GM21381 (cell line): ENCODE data around the gene MAP3K20.
A peak's percentile ranks its signal among the peaks of the same experiment; 100 is the strongest.

Source experiments
- ATAC-seq: cut with Tn5 transposase; IDR thresholded peaks from one replicate; pipeline ENCODE4 v1.9.1; 2021; ENCODE audit warnings: mild to moderate bottlenecking, moderate library complexity; ENCODE audit not compliant: unreplicated experiment

Gene MAP3K20

DNA sequence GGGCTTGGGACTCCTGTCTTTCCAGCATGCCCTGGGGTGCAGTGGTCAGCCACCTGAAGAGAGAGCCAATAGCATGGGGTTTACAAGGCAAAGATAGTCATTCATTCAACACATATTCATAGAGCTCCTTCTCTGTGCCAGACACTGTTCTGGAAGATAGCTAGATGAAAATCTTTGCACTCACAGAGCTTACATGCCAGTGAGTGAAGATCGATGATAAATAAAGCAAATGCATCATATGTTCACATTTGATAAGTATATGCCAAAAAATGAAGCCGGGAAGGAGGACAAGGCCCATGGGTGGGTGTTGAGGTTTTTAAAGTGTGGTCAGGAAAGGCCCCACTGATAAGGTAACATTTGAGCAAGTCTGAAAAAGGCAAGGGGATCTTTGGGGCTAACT is 148.2 kb downstream of the MAP3K20 start:
- no peak for ATAC-seq

DNA sequence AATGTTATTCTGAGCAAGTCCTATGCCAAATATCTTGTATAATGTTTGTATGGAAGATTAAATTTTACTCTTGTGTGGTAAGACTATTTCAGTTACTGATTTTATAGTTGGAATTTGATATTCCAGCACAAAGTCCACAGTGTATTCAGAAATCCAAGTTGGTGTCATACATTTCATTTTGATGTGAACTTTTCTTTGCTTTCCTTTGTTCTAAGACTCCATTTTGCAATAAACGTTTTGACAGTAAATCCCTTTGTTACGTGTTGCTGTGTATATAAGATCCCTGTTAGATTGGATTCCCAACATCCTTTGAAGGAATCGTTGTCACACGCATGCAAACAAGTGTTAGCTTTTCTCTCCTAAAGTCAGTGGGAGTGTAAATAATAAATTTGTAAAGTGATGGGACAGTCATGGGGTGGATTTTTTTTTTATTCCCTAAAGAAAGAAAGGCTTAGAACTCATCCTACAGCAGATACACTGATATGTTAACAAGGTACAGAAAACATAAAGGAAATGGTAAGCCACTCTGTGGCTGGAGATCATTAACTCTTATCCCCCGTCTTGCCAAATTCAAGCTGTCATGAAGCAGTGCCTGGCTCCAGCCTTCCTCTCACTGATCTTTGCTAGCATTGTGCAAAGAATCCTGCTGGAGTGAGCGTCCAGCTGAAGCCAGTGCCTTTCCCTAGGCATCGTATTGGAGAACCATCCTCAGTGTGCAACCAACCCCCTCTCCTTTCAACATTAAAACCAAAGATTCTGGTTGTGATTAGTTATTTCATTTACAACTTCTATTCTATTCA is 151.5 kb downstream of the MAP3K20 start:
- no peak for ATAC-seq

DNA sequence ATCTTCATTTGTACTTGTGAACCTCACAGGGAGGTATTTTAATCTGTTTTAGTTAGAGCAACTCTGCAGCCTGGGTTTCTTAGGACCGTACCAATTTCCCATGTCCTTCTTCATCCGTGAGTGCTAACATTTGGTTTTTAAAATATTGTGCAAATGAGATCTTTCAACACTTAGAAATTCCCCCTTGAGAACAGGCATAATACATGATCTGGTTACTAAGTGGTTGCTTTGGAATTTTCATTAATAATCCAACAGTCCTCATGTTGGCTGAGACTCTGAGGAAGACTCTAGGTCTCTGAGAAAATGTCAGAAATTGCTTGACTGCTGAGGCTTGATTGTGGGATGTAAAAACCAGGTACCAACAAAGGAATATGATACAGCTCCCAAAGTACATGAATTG is 153.4 kb downstream of the MAP3K20 start:
- ATAC-seq: no peak

DNA sequence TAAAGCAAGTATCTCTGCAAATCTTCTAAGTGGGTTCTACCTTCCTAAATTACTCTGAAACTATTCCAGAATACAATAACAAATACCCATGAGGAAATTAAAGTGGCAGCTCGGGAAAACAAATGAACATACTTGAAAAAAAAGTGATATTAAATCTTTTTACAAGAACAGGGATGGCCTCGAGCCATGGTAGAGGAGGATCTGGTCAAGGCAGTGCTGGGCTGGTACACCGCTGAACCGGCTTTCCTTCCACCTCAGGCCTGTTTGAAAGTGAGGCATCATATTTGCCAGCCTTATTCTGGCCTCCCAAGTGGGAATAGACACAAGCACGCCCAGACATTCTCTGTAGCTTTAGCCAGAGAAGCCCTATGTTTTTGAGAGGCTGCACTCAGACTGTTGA is 154.5 kb downstream of the MAP3K20 start:
- no peak for ATAC-seq

DNA sequence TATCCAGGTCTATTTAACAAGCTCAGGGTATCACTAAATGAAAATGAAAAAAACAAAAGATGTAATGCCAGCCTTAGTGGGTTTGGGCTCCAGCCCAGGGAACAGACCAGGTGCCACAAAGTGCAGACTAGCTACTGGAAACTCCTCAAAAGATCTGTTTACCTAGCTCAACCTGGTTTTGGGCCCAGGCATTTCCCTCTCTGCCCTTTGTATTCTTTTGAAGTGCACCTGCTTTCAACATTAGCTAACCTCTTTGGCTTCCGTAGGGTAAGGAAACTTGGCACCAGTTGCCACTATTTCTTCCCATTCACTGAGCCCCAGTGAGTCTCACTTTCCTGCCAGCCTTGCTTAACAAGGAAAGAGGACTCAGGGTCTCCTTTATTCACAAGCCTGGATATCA is 155.4 kb downstream of the MAP3K20 start:
- no peak for ATAC-seq

DNA sequence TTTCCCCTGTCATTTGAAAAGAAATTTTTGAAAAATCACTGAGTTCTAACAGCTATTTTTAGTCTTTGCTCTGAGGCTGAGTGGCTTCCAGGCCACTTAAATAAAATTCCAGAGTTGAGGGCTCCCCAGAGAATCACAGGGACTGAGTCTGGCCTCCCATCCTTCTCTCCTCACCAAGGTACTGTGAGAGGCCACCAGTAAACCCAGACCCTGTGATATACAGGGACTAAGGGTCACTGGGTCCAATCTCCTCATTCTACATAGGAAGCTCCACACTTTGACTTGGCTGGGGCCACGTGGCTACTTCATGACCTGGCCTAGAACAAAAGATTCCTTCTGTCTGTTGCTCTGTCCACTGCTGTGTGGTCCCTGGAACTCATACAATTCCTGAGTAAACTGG is 155.8 kb downstream of the MAP3K20 start:
- ATAC-seq: no peak

DNA sequence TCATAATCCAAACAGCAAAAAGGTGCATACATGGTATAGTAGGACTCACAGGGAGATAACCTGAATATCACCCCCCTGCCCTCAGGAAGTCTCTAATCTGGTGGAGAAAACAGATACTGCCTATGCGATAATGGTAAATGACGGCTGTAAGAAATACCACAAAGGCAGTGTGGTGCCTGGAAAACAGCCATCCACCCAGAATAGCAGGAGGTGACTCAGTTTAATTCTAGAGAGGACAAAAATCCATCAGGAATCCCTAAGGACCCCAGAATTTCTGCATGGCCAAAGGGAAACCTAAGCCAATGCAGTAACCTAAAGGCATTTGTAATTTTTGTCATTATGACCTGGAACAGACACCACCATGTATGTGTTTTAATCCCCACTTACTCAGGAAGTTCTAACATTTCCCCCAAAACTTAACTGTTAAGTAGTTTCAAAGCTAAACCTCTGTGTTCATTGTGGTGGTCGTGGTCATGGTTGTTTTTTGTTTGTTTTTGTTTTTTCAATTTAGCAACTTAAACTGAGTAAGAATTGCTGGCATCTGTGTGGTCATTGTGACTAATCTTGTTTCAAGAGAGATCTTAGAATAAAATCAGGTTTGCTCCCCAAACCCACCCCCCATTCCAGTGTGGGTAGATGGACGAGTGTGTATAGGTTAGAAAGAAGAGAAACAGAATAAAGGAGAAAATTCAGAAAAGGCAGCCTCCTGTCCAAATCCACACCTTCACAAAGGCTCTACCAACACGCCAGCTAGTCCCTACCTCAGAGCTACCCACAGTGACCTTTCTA is 157.5 kb downstream of the MAP3K20 start:
- no peak for ATAC-seq

DNA sequence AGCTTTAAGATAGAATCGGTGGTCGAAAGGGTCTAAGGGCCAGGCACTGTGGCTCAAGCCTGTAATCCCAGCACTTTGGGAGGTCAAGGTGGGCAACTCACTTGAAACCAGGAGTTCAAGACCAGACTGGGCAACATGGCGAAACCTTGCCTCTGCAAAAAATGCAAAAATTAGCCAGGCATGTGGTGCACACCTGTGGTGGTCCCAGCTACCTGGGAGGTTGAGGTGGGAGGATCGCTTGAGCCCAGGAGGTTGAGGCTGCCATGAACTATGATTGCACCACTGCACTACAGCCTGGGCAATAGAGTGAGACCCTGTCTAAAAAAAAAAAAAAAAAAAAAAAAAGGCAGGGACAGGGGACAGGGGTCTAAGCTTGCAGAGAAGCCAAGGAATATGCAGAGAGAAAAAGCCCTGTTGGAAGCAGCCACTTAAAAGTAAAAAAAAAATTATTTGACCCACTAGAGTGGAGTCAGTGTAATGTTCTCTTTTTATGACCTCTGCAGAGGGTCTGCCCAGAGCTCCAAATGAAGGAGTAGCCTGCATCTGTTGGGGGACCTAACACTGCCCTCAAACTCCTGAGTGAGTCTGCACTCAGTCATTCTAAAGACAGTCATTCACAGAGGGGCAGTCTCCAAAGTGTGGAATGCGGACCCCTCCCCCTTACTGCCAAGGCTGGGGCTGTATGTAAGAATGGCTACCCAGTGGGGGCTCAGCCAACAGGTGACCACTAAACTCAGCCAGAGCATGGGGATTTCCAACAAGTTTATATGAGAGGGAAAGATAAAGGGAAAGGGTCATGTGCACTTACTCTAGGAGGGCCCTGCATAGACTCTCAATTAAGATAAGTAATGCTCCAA is 160.5 kb downstream of the MAP3K20 start:
- ATAC-seq: no peak

DNA sequence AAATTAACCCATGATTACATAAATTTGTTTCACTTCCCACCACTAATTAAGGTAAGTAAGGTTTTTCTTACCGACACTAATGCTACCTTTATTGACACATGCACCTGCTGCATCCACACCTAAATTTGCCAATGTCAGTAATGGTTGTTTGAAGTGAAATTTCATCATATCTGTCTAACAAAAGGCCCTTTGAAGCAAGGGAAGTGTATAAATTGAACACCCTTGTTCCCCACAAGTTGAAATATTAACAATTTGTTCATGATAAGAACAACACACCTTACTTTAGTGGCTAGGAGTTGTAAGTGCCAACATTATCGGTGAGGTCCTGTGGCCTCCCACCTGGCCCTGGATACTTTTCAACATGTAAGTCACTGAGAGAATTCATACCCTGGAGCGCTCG is 162.7 kb downstream of the MAP3K20 start:
- ATAC-seq: no peak

DNA sequence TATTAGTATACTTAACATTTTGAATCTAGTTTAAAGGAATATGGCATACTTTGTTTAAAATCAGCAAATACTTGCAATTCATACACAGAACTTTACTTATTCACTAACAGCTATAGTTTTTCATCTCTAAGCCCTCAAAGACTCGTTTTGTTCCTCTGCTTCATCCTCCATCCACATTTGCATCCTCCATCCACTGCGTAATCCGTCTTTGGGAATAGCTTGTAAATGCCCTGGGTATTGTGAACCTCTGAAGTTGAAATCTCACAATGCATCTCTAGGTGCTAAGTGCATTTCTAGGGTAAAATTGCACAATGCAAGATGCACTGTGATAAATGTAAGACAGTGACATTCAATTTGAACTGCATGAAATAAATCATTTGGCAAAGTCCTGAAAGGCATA is 163.2 kb downstream of the MAP3K20 start:
- ATAC-seq: no peak

DNA sequence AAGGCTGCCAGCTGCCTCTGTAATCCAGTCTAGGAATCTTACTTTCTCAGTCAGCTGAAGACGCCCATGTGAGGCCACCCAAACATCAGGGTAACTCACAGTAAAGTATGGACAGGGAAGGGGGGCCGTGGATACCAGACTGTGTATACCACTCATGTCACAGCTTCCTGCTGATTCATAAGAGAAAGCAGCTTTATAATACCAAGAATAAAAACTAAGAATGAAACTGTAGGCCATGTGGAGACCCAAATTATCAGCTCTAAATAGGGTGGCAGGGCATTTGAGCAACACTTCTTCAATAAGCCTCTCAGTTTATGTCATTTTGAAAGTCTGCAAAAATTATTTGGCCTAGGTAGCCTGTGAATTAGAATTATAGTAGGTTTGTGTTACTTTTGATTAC is 164.0 kb downstream of the MAP3K20 start:
- ATAC-seq: peak; percentile 95

DNA sequence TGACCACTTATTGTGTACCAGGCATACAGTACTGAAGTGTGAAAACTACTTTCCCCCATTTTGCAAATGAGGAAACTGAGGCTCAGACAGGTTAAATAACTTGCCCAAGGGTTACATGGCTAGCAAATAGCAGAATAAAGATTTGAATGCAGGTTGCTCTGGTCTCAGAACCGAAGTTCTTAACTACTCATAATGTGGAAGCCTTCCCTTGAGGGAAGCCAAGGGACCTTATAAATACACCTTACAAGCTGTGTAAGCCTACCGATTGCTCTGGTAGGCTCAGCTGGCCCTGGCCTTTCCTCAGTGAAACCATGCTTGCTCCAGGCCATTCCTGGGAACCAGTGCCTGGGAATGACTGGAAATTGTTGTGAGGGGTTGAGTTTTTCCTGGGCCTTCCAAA is 164.4 kb downstream of the MAP3K20 start:
- ATAC-seq: peak; percentile 11

DNA sequence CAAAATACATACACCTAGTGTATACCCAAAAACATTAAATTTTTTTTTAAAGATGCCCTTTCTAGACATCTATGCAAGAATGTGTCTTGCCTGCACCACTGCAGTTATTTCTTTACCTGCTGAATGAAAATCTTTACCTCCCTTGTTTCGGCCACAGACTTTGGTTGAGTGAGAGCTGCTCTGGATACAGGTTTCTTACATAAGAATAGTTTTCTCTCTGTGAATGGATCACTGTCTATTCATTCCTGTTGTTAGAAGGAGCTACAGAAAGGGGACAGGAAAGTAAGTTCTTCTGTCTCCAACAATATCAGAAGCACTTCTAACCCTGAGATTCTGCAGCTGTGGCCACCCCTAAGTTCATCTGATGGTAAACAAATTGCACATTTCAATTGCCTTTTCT is 166.0 kb downstream of the MAP3K20 start:
- no peak for ATAC-seq

DNA sequence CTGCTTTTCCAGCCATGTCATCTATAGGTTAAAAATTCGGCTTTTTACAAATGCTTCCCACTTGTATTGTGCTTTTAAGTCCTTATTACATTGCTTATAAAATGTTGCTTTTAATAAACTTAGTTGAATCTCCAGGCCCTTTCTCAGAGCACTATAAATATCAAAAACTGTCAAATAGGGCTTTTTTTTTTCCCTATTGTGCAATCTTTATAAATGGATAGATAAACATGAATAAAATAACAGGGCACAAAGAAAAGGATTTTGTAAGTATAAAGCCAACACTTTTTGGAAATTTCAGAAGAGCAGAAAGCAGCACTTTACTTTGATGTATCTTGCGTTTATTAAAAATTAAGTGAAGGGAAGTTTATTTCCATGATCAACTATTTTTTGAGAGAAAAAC is 171.5 kb downstream of the MAP3K20 start:
- no peak for ATAC-seq

DNA sequence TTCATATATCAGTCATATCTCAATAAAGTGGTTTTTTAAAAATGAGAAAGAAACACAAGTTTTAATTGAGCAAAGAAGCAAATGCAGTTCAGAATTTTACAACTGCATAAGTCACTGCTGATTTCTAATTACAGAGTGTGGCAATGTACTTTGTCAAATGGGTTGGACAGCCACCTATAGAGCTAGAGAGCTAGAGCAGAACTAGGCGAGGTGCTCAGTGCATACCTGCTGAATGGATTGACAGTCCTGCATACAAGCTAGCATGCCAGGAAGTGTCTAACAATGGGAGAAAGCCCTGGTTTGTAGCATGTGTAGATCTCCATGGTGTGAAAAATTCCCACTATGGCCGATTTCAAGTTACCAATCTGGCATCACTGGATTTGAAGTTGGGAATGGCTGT is 172.7 kb downstream of the MAP3K20 start:
- ATAC-seq: no peak

DNA sequence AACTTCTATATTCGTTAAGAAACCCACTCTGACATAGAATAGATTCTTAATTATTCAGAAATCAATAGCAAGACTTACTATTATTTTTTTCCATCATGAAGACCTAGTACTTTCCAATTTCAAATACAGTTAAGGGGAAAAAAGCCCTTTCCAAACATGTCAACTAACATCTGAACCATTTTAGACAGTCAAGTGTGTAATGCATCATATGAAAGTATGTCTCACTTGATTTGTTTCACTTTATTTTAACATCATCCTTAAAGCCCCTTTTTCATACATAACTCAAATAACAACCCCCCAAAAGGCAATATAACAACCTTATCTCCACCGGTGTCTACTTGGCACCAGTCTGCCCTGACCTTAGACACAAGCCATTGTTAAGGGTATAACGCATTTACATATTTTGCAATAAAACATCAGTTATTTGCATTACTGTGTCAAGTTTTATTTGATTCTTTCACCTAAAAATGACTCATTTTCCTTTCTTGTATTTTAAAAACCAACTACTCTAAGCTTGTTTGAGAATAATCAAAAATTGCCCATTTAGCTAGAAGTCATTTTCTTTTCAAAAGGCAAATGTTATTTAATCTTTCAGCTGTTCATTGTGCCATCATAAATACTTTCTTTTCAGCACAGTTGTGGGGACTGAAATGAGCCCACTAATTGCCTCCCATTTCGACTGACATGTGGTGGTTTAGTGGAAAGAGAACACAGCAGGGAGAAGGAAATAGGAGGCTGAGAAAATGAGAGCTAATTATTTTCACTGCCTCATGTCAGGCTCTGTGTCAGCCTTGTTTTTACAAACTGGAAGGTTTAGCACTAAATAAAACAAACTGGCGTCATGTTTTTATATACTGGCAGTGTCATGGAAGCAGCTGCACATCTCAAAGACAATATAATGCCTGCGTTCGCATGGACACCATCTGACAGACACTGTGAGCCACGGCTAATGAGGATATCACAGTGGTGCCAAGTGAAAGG is 174.3 kb downstream of the MAP3K20 start:
- no peak for ATAC-seq

DNA sequence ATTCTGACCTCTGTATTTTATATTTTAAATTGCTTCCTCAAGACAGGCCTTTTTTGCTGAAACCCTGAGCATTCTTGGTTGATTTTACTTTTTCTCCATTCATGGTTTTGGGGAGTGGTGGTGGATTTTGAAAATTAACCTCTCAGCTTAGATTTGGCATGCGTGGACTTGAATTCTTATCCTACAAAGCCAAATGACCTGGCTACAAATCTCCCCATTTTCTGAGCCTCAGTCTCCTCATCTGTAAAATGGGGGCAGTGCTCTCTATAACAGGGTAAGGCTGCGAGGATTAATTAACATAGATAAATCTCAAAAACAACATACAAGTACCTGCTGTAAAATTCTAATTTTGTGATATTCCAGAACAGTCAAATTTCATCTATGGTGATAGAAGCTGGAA is 175.6 kb downstream of the MAP3K20 start:
- ATAC-seq: no peak

DNA sequence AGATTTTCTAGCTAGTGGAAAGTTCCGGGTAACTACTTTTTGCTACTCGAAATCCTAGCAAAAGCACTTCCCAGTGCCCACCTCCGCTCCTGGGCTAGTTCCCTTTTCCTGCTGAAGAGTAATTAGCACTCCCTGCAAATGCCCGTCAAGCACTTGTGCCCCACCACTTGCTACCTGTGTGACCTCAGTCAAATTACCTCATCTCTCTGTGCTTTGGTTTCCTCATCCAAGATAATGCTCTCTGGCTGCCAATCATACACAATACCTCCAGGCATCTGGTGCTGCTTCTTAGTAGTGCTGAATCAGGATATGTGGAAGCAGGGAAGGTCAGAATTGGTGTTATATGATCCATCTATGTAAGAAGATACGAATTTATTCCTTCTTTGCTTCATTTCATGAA is 176.9 kb downstream of the MAP3K20 start:
- ATAC-seq: no peak

DNA sequence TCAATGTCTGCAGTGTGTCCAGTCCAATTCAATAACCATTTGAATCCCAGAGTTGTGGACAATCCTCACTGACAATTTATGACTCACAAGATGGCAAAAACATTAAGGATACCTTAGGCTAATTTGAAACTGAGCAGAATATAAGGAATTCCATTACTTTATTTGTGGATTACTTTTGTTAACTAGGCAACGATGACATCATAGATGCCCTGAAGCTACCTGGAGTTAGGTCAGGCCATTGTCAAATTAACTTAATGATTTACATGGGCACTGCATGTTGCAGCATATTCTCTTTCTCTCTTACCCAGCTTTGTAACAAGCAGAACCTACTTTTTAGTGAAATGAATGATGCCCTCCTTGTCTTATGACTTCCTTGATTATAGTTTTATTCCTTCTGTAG is 179.0 kb downstream of the MAP3K20 start:
- ATAC-seq: no peak

DNA sequence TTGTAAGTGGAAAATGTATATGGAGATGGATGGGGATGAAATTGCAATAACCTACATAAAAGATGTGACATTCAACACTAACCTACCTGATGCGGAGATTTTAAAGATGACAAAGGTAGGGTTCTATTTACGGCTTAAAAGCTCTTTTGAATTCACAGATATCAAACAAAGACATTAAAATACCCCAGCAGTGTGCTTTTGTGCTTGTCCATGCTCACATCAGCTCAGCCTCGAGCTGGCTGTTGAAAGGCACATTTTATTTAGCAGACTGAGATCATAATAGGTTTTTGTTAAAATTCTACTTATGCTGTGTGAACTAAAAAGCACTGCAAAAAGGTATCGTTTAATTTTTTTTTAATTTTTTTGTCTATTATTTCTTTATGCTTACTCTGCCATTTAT is 183.1 kb downstream of the MAP3K20 start:
- no peak for ATAC-seq
